Liver (tissue), 3 donors: ENCODE measurements around the gene HCLS1.

Experiments
- CTCF ChIP-seq: fragments of 150-350 bp; IDR thresholded peaks from 2 replicates; pipeline ENCODE4 v1.5.1; 2017; ENCODE audit warnings: improper control_type of control experiment, low read depth, low read length; ENCODE audit not compliant: missing input control
- EGR1 ChIP-seq, 2 donors: IDR thresholded peaks; 2 replicates each; pipeline ENCODE4 v1.6.1; 2016 to 2018; ENCODE audit warnings: antibody characterized with exemption in 2 of 2, low read depth in 2 of 2
- FOXA1 ChIP-seq: IDR thresholded peaks from 2 replicates; pipeline ENCODE4 v1.6.1; 2016; ENCODE audit warnings: antibody characterized with exemption
- HNF4G ChIP-seq: IDR thresholded peaks from 2 replicates; pipeline ENCODE4 v1.6.1; 2016; ENCODE audit warnings: antibody characterized with exemption
- JUND ChIP-seq, 2 donors: IDR thresholded peaks; 2 replicates each; pipeline ENCODE4 v1.6.1; 2016; ENCODE audit warnings: antibody characterized with exemption in 2 of 2
- NR2F2 ChIP-seq: IDR thresholded peaks from 2 replicates; pipeline ENCODE4 v1.6.1; 2016; ENCODE audit warnings: antibody characterized with exemption
- RAD21 ChIP-seq, 2 donors: IDR thresholded peaks; 2 replicates each; pipeline ENCODE4 v1.6.1; 2016; ENCODE audit warnings: antibody characterized with exemption in 2 of 2, mild to moderate bottlenecking in 2 of 2
- SP1 ChIP-seq: IDR thresholded peaks from 2 replicates; pipeline ENCODE4 v1.6.1; 2018; ENCODE audit warnings: antibody characterized with exemption, mild to moderate bottlenecking
- TAF1 ChIP-seq: conservative IDR thresholded peaks from 2 replicates; pipeline ENCODE4 v1.6.1; 2016; ENCODE audit warnings: antibody characterized with exemption, mild to moderate bottlenecking
- YY1 ChIP-seq: IDR thresholded peaks from 2 replicates; pipeline ENCODE4 v1.6.1; 2016; ENCODE audit warnings: antibody characterized with exemption, mild to moderate bottlenecking
- ZBTB33 ChIP-seq: IDR thresholded peaks from 2 replicates; pipeline ENCODE4 v1.6.1; 2016; ENCODE audit warnings: antibody characterized with exemption
- TF ChIP-seq, protein P1 (sequence below): IDR thresholded peaks from 2 replicates; pipeline ENCODE4 v1.6.1; 2016; ENCODE audit warnings: antibody characterized with exemption, mild to moderate bottlenecking
- TF ChIP-seq, protein P2 (sequence below): IDR thresholded peaks from 2 replicates; pipeline ENCODE4 v1.6.1; 2016; ENCODE audit warnings: antibody characterized with exemption
- TF ChIP-seq, protein P3 (sequence below): IDR thresholded peaks from 2 replicates; pipeline ENCODE4 v1.6.1; 2016; ENCODE audit warnings: antibody characterized with exemption
- donor health status: healthy.
- donor health status: healthy.

DNA sequence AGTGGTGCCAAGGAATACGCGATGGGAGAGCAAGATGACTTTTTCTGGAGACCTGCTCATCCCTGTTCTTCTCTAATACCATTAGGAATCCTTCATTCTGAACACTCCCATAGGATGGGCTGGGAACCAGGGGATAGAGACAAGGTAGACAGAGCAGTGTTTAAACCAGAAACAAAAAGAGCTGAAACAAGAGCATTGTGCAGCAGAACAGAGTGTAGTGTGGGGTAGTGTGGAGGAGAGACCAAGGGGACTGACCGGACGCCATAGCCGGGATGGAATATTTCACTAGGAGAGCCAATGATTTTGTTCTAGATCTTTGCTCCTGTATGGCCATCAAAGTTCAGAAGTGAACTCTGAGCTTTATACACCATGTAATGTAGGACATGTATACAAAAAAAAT, 15.6 kb downstream of the HCLS1 start:
- TF ChIP-seq JUND (IDR thresholded peaks at IDR 0.05): no peak
- no peak for TF ChIP-seq RAD21 (IDR thresholded peaks at IDR 0.05)
- TF ChIP-seq CTCF: no peak
- TF ChIP-seq TAF1: no peak
- TF ChIP-seq SP1: no peak
- no peak for TF ChIP-seq NR2F2
- TF ChIP-seq YY1: no peak
- TF ChIP-seq, protein P1, sequence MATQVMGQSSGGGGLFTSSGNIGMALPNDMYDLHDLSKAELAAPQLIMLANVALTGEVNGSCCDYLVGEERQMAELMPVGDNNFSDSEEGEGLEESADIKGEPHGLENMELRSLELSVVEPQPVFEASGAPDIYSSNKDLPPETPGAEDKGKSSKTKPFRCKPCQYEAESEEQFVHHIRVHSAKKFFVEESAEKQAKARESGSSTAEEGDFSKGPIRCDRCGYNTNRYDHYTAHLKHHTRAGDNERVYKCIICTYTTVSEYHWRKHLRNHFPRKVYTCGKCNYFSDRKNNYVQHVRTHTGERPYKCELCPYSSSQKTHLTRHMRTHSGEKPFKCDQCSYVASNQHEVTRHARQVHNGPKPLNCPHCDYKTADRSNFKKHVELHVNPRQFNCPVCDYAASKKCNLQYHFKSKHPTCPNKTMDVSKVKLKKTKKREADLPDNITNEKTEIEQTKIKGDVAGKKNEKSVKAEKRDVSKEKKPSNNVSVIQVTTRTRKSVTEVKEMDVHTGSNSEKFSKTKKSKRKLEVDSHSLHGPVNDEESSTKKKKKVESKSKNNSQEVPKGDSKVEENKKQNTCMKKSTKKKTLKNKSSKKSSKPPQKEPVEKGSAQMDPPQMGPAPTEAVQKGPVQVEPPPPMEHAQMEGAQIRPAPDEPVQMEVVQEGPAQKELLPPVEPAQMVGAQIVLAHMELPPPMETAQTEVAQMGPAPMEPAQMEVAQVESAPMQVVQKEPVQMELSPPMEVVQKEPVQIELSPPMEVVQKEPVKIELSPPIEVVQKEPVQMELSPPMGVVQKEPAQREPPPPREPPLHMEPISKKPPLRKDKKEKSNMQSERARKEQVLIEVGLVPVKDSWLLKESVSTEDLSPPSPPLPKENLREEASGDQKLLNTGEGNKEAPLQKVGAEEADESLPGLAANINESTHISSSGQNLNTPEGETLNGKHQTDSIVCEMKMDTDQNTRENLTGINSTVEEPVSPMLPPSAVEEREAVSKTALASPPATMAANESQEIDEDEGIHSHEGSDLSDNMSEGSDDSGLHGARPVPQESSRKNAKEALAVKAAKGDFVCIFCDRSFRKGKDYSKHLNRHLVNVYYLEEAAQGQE: no peak
- no peak for TF ChIP-seq ZBTB33
- TF ChIP-seq, protein P2, sequence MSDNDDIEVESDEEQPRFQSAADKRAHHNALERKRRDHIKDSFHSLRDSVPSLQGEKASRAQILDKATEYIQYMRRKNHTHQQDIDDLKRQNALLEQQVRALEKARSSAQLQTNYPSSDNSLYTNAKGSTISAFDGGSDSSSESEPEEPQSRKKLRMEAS: no peak
- no peak for TF ChIP-seq EGR1 (IDR thresholded peaks at IDR 0.05; ENCODE audit: low read depth in 2 of 2)
- TF ChIP-seq, protein P3, sequence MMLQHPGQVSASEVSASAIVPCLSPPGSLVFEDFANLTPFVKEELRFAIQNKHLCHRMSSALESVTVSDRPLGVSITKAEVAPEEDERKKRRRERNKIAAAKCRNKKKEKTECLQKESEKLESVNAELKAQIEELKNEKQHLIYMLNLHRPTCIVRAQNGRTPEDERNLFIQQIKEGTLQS: no peak
- no peak for TF ChIP-seq FOXA1
- TF ChIP-seq HNF4G: no peak
